Subcutaneous adipose tissue (tissue), 4 donors: ENCODE data around the gene TCF4. TPM values are rescaled to one million over a fixed set of nuclear protein-coding genes. Genes with fewer than 3 reads are reported as not detected.

ENCODE experiments used
- CTCF ChIP-seq: fragments of 450-650 bp; IDR thresholded peaks from one replicate; pipeline ENCODE4 v1.5.1; 2016; ENCODE audit warnings: low read depth, mild to moderate bottlenecking, control low read depth, antibody characterized with exemption, moderate library complexity
- total RNA-seq, 4 donors: library from RNA; depleted of rRNA; stranded (reverse); fragments of >200 nt; gene quantifications; one replicate each; pipeline ENCODE4 v1.1.0, GENCODE V29; 2016

TCF4 gene
- total RNA-seq, 4 donors from 2014 or later, result 110 to 250 (median 170) TPM

GRCh38 chr18:55248495-55248894 is 339.5 kb downstream of the TCF4 start:
- TF ChIP-seq CTCF, result no peak

GRCh38 chr18:55247032-55247431 is 341.0 kb downstream of the TCF4 start:
- no peak for TF ChIP-seq CTCF

- no peak for TF ChIP-seq CTCF
Measured at GRCh38 chr18:55246278-55246677, 341.7 kb downstream of the TCF4 start.

- no peak for TF ChIP-seq CTCF
Measured at GRCh38 chr18:55245211-55245614, 342.8 kb downstream of the TCF4 start.

- no peak for TF ChIP-seq CTCF
Measured at GRCh38 chr18:55244546-55244945, 343.4 kb downstream of the TCF4 start.

GRCh38 chr18:55243857-55244256 is 344.1 kb downstream of the TCF4 start:
- no peak for TF ChIP-seq CTCF

- no peak for TF ChIP-seq CTCF
Measured at GRCh38 chr18:55243255-55243654, 344.7 kb downstream of the TCF4 start.
